Body of pancreas (tissue), 4 donors: Measurements from ENCODE around the gene AOAH. TPM values are rescaled to one million over a fixed set of nuclear protein-coding genes. Genes with fewer than 3 reads are reported as not detected.

ENCODE experiments used
- ATAC-seq: fragments of 150-250 bp; one replicate; pipeline ENCODE4 v1.9.1; 2016
- DNase-seq, 4 donors: peaks; one replicate each; pipeline ENCODE4 v3.0.0-alpha.2; 2019
- H3K27ac ChIP-seq, 4 donors: fragments of 200-600 bp; sonication (generic); 1 replicate in 3 of 4; 2 replicates in 1 of 4; pipeline versions ENCODE4 v1.5.1 to v1.6.1; 2016 to 2019; ENCODE audit warnings: mild to moderate bottlenecking in 1 of 4, mixed read lengths in 1 of 4, moderate library complexity in 1 of 4
- H3K27me3 ChIP-seq, 2 donors: fragments of 200-600 bp; sonication (generic); one replicate each; pipeline ENCODE4 v1.6.0; 2016; ENCODE audit warnings: mild to moderate bottlenecking in 1 of 2
- H3K36me3 ChIP-seq, 2 donors: fragments of 200-600 bp; sonication (generic); replicated peaks in 1 of 2; 2 replicates each; pipeline ENCODE4 v1.5.1; 2016; ENCODE audit warnings: low read depth in 2 of 2; ENCODE audit not compliant: insufficient read depth in 1 of 2
- H3K4me1 ChIP-seq: fragments of 200-600 bp; sonication (generic); one replicate; pipeline ENCODE4 v1.6.0; 2016
- H3K4me3 ChIP-seq, 2 donors: fragments of 200-600 bp; sonication (generic); 1 replicate in 1 of 2; 2 replicates in 1 of 2; pipeline ENCODE4 v1.5.1; 2016 to 2019
- H3K9me3 ChIP-seq, 3 donors: fragments of 200-600 bp; sonication (generic); 1 replicate in 2 of 3; 2 replicates in 1 of 3; pipeline ENCODE4 v1.5.1; 2016
- POLR2A ChIP-seq, 3 donors: fragments of 450-650 bp; IDR thresholded peaks; one replicate each; pipeline ENCODE4 v1.6.1; 2016; ENCODE audit warnings: antibody characterized with exemption in 3 of 3, mild to moderate bottlenecking in 2 of 3
- WGBS, 2 donors: methylation state at CpG; one replicate each; pipeline ENCODE4 v1.1.5; 2017; 5-methylcytosine and 5-hydroxymethylcytosine counted together
- intact Hi-C: fragments of 100-400 bp; cut with DNase I; formaldehyde crosslinking; loops from one replicate; pipeline ENCODE4 v1.15.1; 2023
- total RNA-seq, 2 donors: library from RNA; depleted of rRNA; stranded (reverse); fragments of >200 nt; gene quantifications; one replicate each; pipeline ENCODE4 v1.1.0, GENCODE V29; 2016
- TF ChIP-seq, protein P1 (sequence below), 7 experiments: fragments of 450-650 bp in 4 of 7; fragments of 200-600 bp in 3 of 7; sonication (generic) in 3 of 7; IDR thresholded peaks; one replicate each; pipeline ENCODE4 v1.5.1; 2016 to 2019; ENCODE audit warnings: antibody characterized with exemption in 7 of 7

The AOAH gene
- total RNA-seq, 2 donors from 2014 or later = 4.9 to 6.2 TPM

DNA sequence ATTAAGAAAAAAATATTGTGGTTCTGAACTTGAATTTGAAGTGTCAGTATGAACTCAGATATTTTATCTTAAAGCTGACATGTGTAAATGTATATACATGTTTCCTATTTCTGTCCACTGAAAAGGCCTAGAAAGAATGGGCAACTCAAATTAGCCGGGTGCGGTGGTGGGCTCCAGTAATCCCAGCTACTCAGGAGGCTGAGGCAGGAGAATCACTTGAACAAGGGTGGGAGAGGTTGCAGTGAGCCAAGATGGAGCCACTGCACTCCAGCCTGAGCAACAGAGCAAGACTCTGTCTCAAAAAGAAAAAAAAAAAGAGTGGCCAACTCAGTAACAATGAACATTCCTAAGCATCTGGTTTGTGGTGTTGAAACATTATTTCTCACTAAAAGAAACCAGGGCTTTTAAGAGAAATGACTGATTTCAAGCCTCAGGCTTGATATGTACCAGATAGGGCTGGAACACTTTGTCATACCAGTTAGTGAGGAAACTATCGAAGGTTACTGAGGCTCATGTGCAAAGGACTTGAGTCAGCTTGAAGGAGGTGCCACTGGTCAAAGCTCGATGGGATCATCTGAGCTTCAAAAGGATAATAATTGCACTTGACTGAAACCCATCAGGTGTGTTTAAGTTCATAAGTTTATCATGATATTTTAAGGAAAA lies 40.5 kb downstream of the AOAH start:
- no peaks in the 10 kb centered on the region for H3K9me3 ChIP-seq
- WGBS, 2 donors = 82 to 85% methylated on average over 4 of the region's 4 CpGs
- TF ChIP-seq, protein P1, sequence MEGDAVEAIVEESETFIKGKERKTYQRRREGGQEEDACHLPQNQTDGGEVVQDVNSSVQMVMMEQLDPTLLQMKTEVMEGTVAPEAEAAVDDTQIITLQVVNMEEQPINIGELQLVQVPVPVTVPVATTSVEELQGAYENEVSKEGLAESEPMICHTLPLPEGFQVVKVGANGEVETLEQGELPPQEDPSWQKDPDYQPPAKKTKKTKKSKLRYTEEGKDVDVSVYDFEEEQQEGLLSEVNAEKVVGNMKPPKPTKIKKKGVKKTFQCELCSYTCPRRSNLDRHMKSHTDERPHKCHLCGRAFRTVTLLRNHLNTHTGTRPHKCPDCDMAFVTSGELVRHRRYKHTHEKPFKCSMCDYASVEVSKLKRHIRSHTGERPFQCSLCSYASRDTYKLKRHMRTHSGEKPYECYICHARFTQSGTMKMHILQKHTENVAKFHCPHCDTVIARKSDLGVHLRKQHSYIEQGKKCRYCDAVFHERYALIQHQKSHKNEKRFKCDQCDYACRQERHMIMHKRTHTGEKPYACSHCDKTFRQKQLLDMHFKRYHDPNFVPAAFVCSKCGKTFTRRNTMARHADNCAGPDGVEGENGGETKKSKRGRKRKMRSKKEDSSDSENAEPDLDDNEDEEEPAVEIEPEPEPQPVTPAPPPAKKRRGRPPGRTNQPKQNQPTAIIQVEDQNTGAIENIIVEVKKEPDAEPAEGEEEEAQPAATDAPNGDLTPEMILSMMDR (IDR thresholded peaks at IDR 0.05) = no peak
- no peak for TF ChIP-seq POLR2A (IDR thresholded peaks at IDR 0.05)
- no peaks in the 10 kb centered on the region for H3K27me3 ChIP-seq
- DNase-seq (no peak), ATAC-seq (no peak)
- H3K27ac ChIP-seq = no peak overlapping the region
- no peaks in the 10 kb centered on the region for H3K36me3 ChIP-seq
- no peak overlapping the region for H3K4me3 ChIP-seq
- intact Hi-C loops = no loop called here
- peaks cover 18% of the 10 kb centered on the region for H3K4me1 ChIP-seq

DNA sequence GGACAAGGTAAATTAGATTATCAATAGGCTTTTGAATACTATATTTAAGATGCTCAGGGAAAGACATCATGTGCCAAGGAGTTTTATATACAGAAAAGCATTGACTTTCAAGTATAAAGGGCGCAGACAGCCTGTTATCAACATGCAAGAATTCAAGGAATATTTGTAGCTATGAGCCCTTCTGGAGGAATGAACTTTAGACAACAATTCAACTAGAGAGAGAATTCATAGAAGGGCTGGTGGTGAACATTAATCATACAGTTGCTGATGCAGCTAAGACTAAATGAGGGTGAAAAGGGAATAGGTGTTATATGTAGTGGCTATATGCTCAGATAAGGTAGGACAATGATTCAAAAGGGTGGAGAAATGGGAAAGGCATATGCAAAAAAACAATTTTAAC lies 41.2 kb downstream of the AOAH start:
- 87 to 96% methylated on average over 1 of the region's 1 CpG for WGBS, 2 donors

DNA sequence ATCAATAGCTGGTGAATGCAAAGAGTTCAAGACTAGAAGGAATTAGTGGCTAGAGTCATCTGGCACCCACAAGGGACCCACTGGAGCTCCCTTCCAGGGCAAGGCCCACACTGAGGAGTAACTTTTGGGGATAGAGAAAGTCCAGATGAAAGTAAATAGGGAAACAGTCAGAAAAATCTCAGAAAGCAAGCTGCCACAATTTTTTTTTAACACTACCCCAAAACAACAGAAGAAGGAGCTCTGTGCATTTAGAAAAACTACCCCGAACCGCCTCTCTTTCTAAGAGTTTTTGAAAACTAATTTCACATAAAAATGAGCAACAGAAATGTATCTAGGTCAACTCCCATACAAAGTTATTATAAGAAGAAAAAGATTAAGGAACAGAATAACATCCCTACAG lies 42.2 kb downstream of the AOAH start:
- DNase-seq (no peak), ATAC-seq (no peak)
- Histone ChIP-seq H3K4me1 (peaks cover 18% of the 10 kb centered on the region), H3K27me3 (no peaks in the 10 kb centered on the region), H3K36me3 (no peaks in the 10 kb centered on the region), H3K4me3 (no peak overlapping the region), H3K27ac (no peak overlapping the region), H3K9me3 (no peaks in the 10 kb centered on the region)
- intact Hi-C loops = no loop called here
- 87 to 96% methylated on average over 2 of the region's 2 CpGs for WGBS, 2 donors
- TF ChIP-seq POLR2A (IDR thresholded peaks at IDR 0.05) = no peak
- TF ChIP-seq, protein P1 (IDR thresholded peaks at IDR 0.05) = no peak

More for the DNA sequence above, 41.2 kb downstream of the AOAH start:
- TF ChIP-seq, protein P1 (IDR thresholded peaks at IDR 0.05) = no peak
- TF ChIP-seq POLR2A (IDR thresholded peaks at IDR 0.05) = no peak
- Histone ChIP-seq H3K36me3 (no peaks in the 10 kb centered on the region), H3K4me3 (no peak overlapping the region), H3K4me1 (peaks cover 18% of the 10 kb centered on the region), H3K27me3 (no peaks in the 10 kb centered on the region), H3K27ac (no peak overlapping the region), H3K9me3 (no peaks in the 10 kb centered on the region)
- ATAC-seq (no peak), DNase-seq (no peak)
- intact Hi-C loops = no loop called here

DNA sequence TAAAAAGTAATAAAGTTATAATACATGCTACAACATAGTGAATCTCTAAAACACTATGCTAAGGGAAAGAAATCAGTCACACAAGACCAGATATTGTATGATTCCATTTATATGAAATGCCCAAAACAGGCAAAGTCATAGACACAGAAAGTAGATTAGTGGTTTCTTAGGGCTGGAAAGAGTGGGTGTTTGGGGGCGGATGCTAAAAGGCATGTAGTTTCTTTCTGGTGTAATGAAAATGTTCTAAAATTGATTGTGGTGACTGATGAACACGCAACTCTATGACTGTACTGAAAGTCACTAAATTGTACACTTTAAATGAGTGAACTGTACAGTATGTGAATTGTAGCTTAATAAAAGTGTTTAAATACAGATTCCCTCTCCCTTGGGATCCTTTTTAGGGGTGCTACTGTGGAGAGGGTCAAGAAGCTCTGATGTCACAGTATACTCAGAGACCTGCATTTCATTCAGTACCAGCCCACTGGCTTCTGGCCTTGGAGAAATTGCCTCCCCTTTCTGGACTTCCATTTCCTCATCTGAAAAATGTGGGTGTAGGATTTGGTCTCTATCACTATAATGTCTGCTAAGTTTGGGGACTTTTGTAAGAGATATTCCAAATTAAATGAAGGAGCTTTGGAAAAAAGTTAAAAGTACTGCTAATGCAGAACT lies 46.4 kb downstream of the AOAH start:
- ATAC-seq (no peak), DNase-seq (no peak)
- H3K9me3 ChIP-seq = no peaks in the 10 kb centered on the region
- no peaks in the 10 kb centered on the region for H3K27me3 ChIP-seq
- H3K4me3 ChIP-seq = no peak overlapping the region
- H3K27ac ChIP-seq = no peak overlapping the region
- H3K4me1 ChIP-seq = no peaks in the 10 kb centered on the region
- 83 to 94% methylated on average over 2 of the region's 2 CpGs for WGBS, 2 donors
- no peaks in the 10 kb centered on the region for H3K36me3 ChIP-seq
- intact Hi-C loops = loop anchor here (10.0 kb wide), 2 partner anchors 193 to 507 kb away; no protein-coding TSS in a partner anchor
- TF ChIP-seq POLR2A (IDR thresholded peaks at IDR 0.05) = no peak
- TF ChIP-seq, protein P1 (IDR thresholded peaks at IDR 0.05) = no peak
